Astrocyte of the spinal cord (primary cell): ENCODE results near the gene TMEM63B.

Source experiments
- DNase-seq: peaks from one replicate; pipeline ENCODE4 v3.0.0; 2011; ENCODE audit warnings: low read depth, low spot score
- H3K4me3 ChIP-seq: 2 replicates; pipeline ENCODE4 v1.5.1; 2011; ENCODE audit warnings: low read depth, mild to moderate bottlenecking, low read length, moderate library complexity
- CTCF ChIP-seq: IDR thresholded peaks from 2 replicates; pipeline ENCODE4 v1.5.1; 2012; ENCODE audit warnings: low read depth, mild to moderate bottlenecking, low read length, inconsistent platforms
- in situ Hi-C: cut with HindIII; loops from 2 replicates; pipeline ENCODE4 v1.10.0; 2017; ENCODE audit warnings: low sequenced_read_pairs

The TMEM63B gene

GRCh38 chr6:44116641-44117382 is 10.5 kb upstream of the TMEM63B start:
- in situ Hi-C loops: no loop called here
- no peak overlapping the region for H3K4me3 ChIP-seq
- TF ChIP-seq CTCF: no peak
- DNase-seq: peak; percentile 87

GRCh38 chr6:44117397-44118128 is 9.8 kb upstream of the TMEM63B start:
- H3K4me3 ChIP-seq: no peak overlapping the region
- DNase-seq: peak; percentile 9
- in situ Hi-C loops: no loop called here

GRCh38 chr6:44119704-44120262 is 7.6 kb upstream of the TMEM63B start:
- DNase-seq: no peak
- no peak for TF ChIP-seq CTCF
- H3K4me3 ChIP-seq: no peak overlapping the region
- in situ Hi-C loops: no loop called here

More at GRCh38 chr6:44117397-44118128, 9.8 kb upstream of the TMEM63B start:
- TF ChIP-seq CTCF: no peak

- DNase-seq: no peak
- in situ Hi-C loops: no loop called here
- H3K4me3 ChIP-seq: no peak overlapping the region
- TF ChIP-seq CTCF: no peak
Observed at GRCh38 chr6:44120692-44121443, 6.5 kb upstream of the TMEM63B start.

GRCh38 chr6:44122801-44123200 is 4.6 kb upstream of the TMEM63B start:
- DNase-seq: peak; percentile 38
- in situ Hi-C loops: no loop called here
- no peak for TF ChIP-seq CTCF
- no peak overlapping the region for H3K4me3 ChIP-seq

GRCh38 chr6:44123544-44123943 is 3.8 kb upstream of the TMEM63B start:
- no peak overlapping the region for H3K4me3 ChIP-seq
- in situ Hi-C loops: no loop called here
- TF ChIP-seq CTCF: no peak
- no peak for DNase-seq
